Measurements from ENCODE around the gene TDRD7.

GRCh38 chr9:97406620-97407177 lies 5.2 kb upstream of the TDRD7 start:
- TF ChIP-seq, protein P1, sequence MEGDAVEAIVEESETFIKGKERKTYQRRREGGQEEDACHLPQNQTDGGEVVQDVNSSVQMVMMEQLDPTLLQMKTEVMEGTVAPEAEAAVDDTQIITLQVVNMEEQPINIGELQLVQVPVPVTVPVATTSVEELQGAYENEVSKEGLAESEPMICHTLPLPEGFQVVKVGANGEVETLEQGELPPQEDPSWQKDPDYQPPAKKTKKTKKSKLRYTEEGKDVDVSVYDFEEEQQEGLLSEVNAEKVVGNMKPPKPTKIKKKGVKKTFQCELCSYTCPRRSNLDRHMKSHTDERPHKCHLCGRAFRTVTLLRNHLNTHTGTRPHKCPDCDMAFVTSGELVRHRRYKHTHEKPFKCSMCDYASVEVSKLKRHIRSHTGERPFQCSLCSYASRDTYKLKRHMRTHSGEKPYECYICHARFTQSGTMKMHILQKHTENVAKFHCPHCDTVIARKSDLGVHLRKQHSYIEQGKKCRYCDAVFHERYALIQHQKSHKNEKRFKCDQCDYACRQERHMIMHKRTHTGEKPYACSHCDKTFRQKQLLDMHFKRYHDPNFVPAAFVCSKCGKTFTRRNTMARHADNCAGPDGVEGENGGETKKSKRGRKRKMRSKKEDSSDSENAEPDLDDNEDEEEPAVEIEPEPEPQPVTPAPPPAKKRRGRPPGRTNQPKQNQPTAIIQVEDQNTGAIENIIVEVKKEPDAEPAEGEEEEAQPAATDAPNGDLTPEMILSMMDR (IDR thresholded peaks at IDR 0.05): no peak
- no peak for TF ChIP-seq EZH2 (IDR thresholded peaks at IDR 0.05; ENCODE audit: borderline replicate concordance, insufficient read depth, low read depth, low read length, poor library complexity, severe bottlenecking)

All from B cell (primary cell).